Activated B cell treated with CpG ODN at 0.5 μM for 24 hours (primary cell): ENCODE results near the gene HS2ST1. TPM values are rescaled to one million over a fixed set of nuclear protein-coding genes. Genes with fewer than 3 reads are reported as not detected.

Experiments used
- ATAC-seq: fragments of 200-7000 bp; cut with Tn5 transposase; one replicate; pipeline ENCODE4 v1.10.0; 2021; ENCODE audit warnings: low read depth, mild to moderate bottlenecking, moderate library complexity
- CTCF ChIA-PET: fragments of 350-600 bp; sonication (Branson Sonifier 250); formaldehyde crosslinking; loops from one replicate; lab custom pipeline; 2021; ENCODE audit warnings: antibody characterized with exemption; lab: Charles Lee
- POLR2A ChIA-PET: fragments of 350-600 bp; sonication (Branson Sonifier 250); formaldehyde crosslinking; loops from one replicate; lab custom pipeline; 2021; ENCODE audit warnings: antibody characterized with exemption; lab: Charles Lee
- DNase-seq: peaks from one replicate; pipeline ENCODE4 v3.0.0; 2022
- H3K27ac Mint-ChIP-seq: one replicate; pipeline ENCODE4 v1.8.0; 2020; ENCODE audit warnings: mixed read lengths
- H3K27me3 Mint-ChIP-seq: one replicate; pipeline ENCODE4 v1.8.0; 2021; ENCODE audit warnings: mixed read lengths
- H3K36me3 Mint-ChIP-seq: one replicate; pipeline ENCODE4 v1.8.0; 2021; ENCODE audit warnings: low read depth, mixed read lengths
- H3K4me1 Mint-ChIP-seq: one replicate; pipeline ENCODE4 v1.8.0; 2021; ENCODE audit warnings: mixed read lengths
- H3K4me3 Mint-ChIP-seq: one replicate; pipeline ENCODE4 v1.8.0; 2020; ENCODE audit warnings: mild to moderate bottlenecking, mixed read lengths
- H3K9me3 Mint-ChIP-seq: one replicate; pipeline ENCODE4 v1.8.0; 2020; ENCODE audit warnings: mixed read lengths
- intact Hi-C: fragments of 100-400 bp; cut with micrococcal nuclease; formaldehyde crosslinking; loops from one replicate; pipeline ENCODE4 v1.15.1; 2024
- total RNA-seq: library from RNA; stranded (reverse); gene quantifications from 2 replicates; pipeline ENCODE4 v1.2.3, GENCODE V29; 2022
- TF ChIP-seq, protein P1 (sequence below): fragments of 200-600 bp; IDR thresholded peaks from one replicate; pipeline ENCODE4 v1.8.0; 2022; ENCODE audit warnings: antibody characterized with exemption, mild to moderate bottlenecking

HS2ST1 gene
- total RNA-seq, 1 donor from 2014 or later: 24.2 TPM

DNA sequence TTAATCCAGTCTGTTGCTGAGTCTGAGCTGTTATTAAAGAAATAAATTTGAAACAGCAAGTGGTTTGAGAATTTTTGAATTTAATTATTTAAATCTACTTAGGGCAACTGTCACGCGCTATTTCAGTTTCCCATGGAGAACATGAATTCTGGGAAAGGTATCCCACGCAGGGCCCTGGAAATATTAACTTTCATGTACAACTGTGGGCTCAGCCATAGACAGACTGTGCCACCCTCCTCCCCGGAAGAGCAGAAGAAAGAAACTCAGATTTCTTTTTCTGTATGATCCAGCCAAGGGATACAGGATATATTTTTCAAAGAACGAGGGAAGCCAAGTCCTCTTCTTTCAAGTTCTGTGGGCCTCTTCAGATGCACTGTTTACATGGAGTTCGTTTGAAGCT is 241.7 kb downstream of the HS2ST1 start:
- intact Hi-C loops: no loop called here
- Mint-ChIP-seq H3K27me3 (peaks cover 14% of the 10 kb centered on the region), H3K9me3 (no peaks in the 10 kb centered on the region), H3K4me3 (no peak overlapping the region), H3K27ac (no peak overlapping the region), H3K4me1 (peaks cover 12% of the 10 kb centered on the region), H3K36me3 (no peaks in the 10 kb centered on the region)
- no peak for ATAC-seq
- POLR2A ChIA-PET: no interaction called here
- TF ChIP-seq, protein P1, sequence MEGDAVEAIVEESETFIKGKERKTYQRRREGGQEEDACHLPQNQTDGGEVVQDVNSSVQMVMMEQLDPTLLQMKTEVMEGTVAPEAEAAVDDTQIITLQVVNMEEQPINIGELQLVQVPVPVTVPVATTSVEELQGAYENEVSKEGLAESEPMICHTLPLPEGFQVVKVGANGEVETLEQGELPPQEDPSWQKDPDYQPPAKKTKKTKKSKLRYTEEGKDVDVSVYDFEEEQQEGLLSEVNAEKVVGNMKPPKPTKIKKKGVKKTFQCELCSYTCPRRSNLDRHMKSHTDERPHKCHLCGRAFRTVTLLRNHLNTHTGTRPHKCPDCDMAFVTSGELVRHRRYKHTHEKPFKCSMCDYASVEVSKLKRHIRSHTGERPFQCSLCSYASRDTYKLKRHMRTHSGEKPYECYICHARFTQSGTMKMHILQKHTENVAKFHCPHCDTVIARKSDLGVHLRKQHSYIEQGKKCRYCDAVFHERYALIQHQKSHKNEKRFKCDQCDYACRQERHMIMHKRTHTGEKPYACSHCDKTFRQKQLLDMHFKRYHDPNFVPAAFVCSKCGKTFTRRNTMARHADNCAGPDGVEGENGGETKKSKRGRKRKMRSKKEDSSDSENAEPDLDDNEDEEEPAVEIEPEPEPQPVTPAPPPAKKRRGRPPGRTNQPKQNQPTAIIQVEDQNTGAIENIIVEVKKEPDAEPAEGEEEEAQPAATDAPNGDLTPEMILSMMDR: no peak
- CTCF ChIA-PET: no interaction called here
- no peak for DNase-seq

DNA sequence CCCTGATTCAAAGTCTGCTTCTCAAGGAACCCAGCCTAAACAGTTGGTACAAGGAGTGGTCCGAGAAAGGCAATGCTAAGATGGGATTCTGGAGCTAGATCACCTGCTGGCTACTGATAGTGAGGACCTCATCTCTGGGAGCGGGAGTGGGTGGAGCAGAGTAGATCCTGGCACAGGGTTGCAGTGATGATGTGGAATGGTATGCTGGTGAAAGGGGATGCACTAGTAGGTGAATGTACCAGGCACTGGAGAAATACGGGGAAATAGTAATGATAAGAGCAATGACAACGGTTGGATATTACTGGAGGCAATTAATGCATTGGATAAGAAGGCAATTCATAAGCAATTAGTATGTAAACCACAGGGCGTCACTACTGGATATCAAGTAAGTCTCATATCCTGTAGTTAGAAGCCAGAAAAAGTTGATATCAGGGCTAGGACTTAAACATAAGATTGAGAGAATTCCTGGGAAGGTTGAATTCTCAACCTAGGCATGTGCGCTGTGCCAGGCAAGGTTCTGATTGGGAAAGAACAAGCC is 245.0 kb downstream of the HS2ST1 start:
- TF ChIP-seq, protein P1: no peak
- DNase-seq: no peak
- CTCF ChIA-PET: no interaction called here
- intact Hi-C loops: no loop called here
- Mint-ChIP-seq H3K4me3 (no peak overlapping the region), H3K4me1 (no peaks in the 10 kb centered on the region), H3K27ac (no peak overlapping the region), H3K36me3 (no peaks in the 10 kb centered on the region), H3K27me3 (peaks cover 3% of the 10 kb centered on the region), H3K9me3 (no peaks in the 10 kb centered on the region)
- ATAC-seq: no peak
- POLR2A ChIA-PET: no interaction called here

Other genes with a start within 250 kb of the HS2ST1 start
- 63.8 and 63.9 TPM in 2 replicates for gene SH3GLB1, start 210.1 kb upstream of the HS2ST1 start, total RNA-seq
- gene SELENOF, start 509 bp upstream of the HS2ST1 start, total RNA-seq: 172 TPM in 2 replicates